GM12864 (cell line): ENCODE results near the gene PER3.
A peak's percentile ranks its signal among the peaks of the same experiment; 100 is the strongest.

ENCODE experiments used
- DNase-seq: peaks from one replicate; pipeline ENCODE4 v3.0.0-alpha.2; 2011; ENCODE audit warnings: low read depth
- H3K4me3 ChIP-seq: 2 replicates; pipeline ENCODE4 v1.5.1; 2011; ENCODE audit warnings: mild to moderate bottlenecking, low read depth, low read length, control low read depth
- CTCF ChIP-seq: IDR thresholded peaks from 2 replicates; pipeline ENCODE4 v1.5.1; 2011; ENCODE audit warnings: low read depth, mild to moderate bottlenecking, moderate library complexity, low read length, control low read depth, inconsistent platforms; ENCODE audit errors: missing control alignments

PER3 gene

DNA sequence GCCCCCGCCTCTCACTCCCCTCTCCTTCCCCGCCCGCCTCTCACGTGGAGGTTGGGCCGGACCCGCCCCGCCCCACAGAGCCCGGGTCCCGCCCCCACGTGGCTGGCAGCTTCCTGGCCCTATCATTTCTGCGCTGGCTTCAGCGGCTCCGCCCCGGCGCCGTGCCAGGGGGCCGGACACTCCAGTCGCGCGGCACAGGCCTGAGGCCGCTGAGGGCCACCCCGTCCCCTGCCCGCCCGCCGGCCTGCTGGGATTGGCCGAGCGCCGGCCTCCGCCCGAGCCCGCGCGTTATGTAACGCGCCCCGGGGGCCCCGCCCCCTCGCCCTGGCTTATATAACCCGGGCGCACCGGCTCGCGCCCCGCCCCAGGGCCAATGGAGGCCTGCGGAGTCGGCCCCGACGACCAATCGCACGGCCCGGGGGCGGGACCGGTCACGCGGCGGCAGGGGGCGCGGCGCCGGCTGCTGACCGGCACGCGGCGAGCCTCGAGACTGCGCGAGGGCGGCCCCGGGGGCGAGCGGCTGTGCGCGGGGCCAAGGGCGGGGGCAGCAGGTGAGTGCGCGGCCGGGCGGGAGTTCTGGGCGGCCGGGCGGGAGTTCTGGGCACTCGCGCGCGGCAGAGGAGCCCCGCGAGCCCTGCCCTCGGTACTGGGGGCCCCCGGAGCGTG is at the start of gene PER3:
TSS of gene PER3 (plus strand) at position 466 of the 666 bp plus-strand sequence. CDS start 587 bp downstream, outside the sequence.
- peak; percentile 55 for DNase-seq
- no peak for TF ChIP-seq CTCF

GRCh38 chr1:7738044-7738443 is 46.0 kb upstream of the PER3 start:
- DNase-seq = no peak
- no peak overlapping the region for H3K4me3 ChIP-seq
- TF ChIP-seq CTCF = no peak

More for the DNA sequence above, at the start of gene PER3:
- peak within 1 kb of the TSS; percentile 61 for H3K4me3 ChIP-seq

DNA sequence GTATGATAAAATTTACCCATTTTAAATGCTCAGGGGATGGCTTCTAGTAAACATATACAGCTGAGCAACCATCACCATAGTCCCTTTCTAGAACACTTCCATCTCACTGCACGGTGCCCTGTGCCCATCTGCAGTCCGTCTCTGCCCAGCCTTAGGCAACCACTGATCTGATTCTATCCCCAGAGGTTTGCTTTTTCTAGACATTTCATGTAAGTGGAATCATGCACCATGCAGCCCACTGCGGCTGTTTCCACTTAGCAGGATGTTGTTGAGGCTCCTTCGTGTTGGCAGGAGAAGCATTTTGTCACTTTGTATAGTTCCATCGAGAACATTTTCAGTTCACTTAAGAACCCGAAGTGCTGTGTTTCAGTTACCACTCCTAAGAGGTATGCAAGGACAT is 40.7 kb upstream of the PER3 start:
- DNase-seq = no peak
- H3K4me3 ChIP-seq = no peak overlapping the region
- no peak for TF ChIP-seq CTCF

DNA sequence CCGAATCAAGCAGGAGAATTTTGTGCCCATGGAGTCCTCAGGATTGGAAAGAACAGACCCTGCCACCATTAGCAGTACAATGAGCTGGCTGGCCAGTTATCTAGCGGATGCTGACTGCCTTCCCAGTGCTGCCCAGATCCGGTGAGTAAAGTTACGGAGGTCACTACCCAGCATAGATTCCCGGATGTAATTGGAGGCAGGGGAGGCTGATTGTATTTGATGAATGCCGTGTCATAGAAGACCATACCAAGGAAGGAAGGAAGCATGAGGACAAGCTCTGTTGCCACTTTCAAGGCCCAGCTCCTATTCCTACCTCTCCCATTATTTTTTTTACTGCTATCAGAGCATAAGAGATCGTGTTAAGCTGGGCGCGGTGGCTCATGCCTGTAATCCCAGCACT is 39.2 kb upstream of the PER3 start:
- no peak for TF ChIP-seq CTCF
- DNase-seq = no peak
- no peak overlapping the region for H3K4me3 ChIP-seq

GRCh38 chr1:7745783-7746182 is 38.3 kb upstream of the PER3 start:
- DNase-seq = no peak
- no peak for TF ChIP-seq CTCF
- no peak overlapping the region for H3K4me3 ChIP-seq

GRCh38 chr1:7747605-7748004 is 36.5 kb upstream of the PER3 start:
- no peak for TF ChIP-seq CTCF
- no peak overlapping the region for H3K4me3 ChIP-seq
- no peak for DNase-seq

- no peak for DNase-seq
- TF ChIP-seq CTCF = no peak
- no peak overlapping the region for H3K4me3 ChIP-seq
These were observed 35.0 kb upstream of the PER3 start for GRCh38 chr1:7749126-7749525.
